Measurements from ENCODE around the gene KCTD15. TPM values are rescaled to one million over a fixed set of nuclear protein-coding genes. Genes with fewer than 3 reads are reported as not detected.

KCTD15 gene
- total RNA-seq, 4 donors from 2014 or later = 23.8 to 149 (median 51.8) TPM

- Histone ChIP-seq H3K4me1 (peaks cover 0 to 10% of the 10 kb centered on the region in 2 donors), H3K27me3 (no peaks in the 10 kb centered on the region), H3K4me3 (no peak overlapping the region), H3K27ac (no peak overlapping the region), H3K36me3 (no peaks in the 10 kb centered on the region), H3K9me3 (no peaks in the 10 kb centered on the region)
- no peak for TF ChIP-seq POLR2A (IDR thresholded peaks at IDR 0.05)
- no peak for TF ChIP-seq CTCF (IDR thresholded peaks at IDR 0.05)
- DNase-seq = no peak
- intact Hi-C loops (cut with DNase I; ENCODE audit: low total_unique reads) = no loop called here
Measured at GRCh38 chr19:33802001-33802400, 5.3 kb downstream of the KCTD15 start.

GRCh38 chr19:33802801-33803200 lies 6.1 kb downstream of the KCTD15 start:
- TF ChIP-seq POLR2A (IDR thresholded peaks at IDR 0.05) = no peak
- TF ChIP-seq CTCF (IDR thresholded peaks at IDR 0.05) = no peak
- Histone ChIP-seq H3K36me3 (no peaks in the 10 kb centered on the region), H3K27ac (no peak overlapping the region)

DNA sequence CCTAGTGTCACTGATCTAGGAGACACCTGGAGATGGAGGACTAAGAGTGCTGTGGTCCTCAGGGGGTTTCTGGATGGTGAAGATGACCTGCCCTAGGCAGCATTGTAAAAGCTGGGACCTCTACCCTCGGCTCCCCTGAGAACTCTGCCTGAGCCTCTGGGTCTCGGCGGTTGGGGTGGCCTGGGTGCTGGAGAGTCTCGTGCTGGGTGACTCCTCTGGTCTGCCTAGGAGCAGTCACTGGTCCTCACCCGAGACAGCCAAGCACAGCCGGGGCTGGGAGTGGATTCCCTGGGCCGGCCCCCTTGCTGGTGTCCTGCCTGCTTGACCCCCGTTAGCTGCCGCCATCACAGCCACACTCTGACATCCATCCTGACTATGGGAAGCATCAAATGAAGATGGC lies 6.7 kb downstream of the KCTD15 start:
- DNase-seq = no peak
- H3K4me1 ChIP-seq = peaks cover 0 to 10% of the 10 kb centered on the region in 2 donors
- H3K4me3 ChIP-seq = no peak overlapping the region
- TF ChIP-seq CTCF (IDR thresholded peaks at IDR 0.05) (no peak), POLR2A (IDR thresholded peaks at IDR 0.05) (no peak)
- no peaks in the 10 kb centered on the region for H3K36me3 ChIP-seq
- H3K27ac ChIP-seq = no peak overlapping the region
- no peaks in the 10 kb centered on the region for H3K9me3 ChIP-seq
- intact Hi-C loops (cut with DNase I; ENCODE audit: low total_unique reads) = no loop called here
- no peaks in the 10 kb centered on the region for H3K27me3 ChIP-seq

More at GRCh38 chr19:33802801-33803200, 6.1 kb downstream of the KCTD15 start:
- no peak overlapping the region for H3K4me3 ChIP-seq
- no peaks in the 10 kb centered on the region for H3K27me3 ChIP-seq
- DNase-seq = no peak
- intact Hi-C loops (cut with DNase I; ENCODE audit: low total_unique reads) = no loop called here
- no peaks in the 10 kb centered on the region for H3K9me3 ChIP-seq
- H3K4me1 ChIP-seq = peaks cover 0 to 10% of the 10 kb centered on the region in 2 donors

GRCh38 chr19:33804021-33804799 lies 7.5 kb downstream of the KCTD15 start:
- no peaks in the 10 kb centered on the region for H3K36me3 ChIP-seq
- peak; percentile 79 to 81 for DNase-seq
- TF ChIP-seq POLR2A (IDR thresholded peaks at IDR 0.05) = no peak
- no peak for TF ChIP-seq CTCF (IDR thresholded peaks at IDR 0.05)
- no peaks in the 10 kb centered on the region for H3K9me3 ChIP-seq
- no peak overlapping the region for H3K4me3 ChIP-seq
- intact Hi-C loops (cut with DNase I; ENCODE audit: low total_unique reads) = no loop called here
- peaks cover 0 to 7% of the 10 kb centered on the region in 2 donors for H3K4me1 ChIP-seq
- H3K27me3 ChIP-seq = no peaks in the 10 kb centered on the region
- H3K27ac ChIP-seq = peak overlapping the region in 1 of 2 donors; percentile 42

- TF ChIP-seq CTCF (IDR thresholded peaks at IDR 0.05) (no peak), POLR2A (IDR thresholded peaks at IDR 0.05) (no peak)
- H3K36me3 ChIP-seq = no peaks in the 10 kb centered on the region
- no peak overlapping the region for H3K27ac ChIP-seq
- intact Hi-C loops (cut with DNase I; ENCODE audit: low total_unique reads) = no loop called here
- no peaks in the 10 kb centered on the region for H3K27me3 ChIP-seq
- H3K4me3 ChIP-seq = no peak overlapping the region
- no peak for DNase-seq
- H3K9me3 ChIP-seq = no peaks in the 10 kb centered on the region
- no peaks in the 10 kb centered on the region for H3K4me1 ChIP-seq
Measured at GRCh38 chr19:33805313-33805712, 8.6 kb downstream of the KCTD15 start.
